ENCODE results near the gene DGCR8. TPM values are rescaled to one million over a fixed set of nuclear protein-coding genes. Genes with fewer than 3 reads are reported as not detected.

Gene DGCR8
- total and polyA plus RNA-seq, 5 donors: 11.2 to 18.6 (median 16.4) TPM

DNA sequence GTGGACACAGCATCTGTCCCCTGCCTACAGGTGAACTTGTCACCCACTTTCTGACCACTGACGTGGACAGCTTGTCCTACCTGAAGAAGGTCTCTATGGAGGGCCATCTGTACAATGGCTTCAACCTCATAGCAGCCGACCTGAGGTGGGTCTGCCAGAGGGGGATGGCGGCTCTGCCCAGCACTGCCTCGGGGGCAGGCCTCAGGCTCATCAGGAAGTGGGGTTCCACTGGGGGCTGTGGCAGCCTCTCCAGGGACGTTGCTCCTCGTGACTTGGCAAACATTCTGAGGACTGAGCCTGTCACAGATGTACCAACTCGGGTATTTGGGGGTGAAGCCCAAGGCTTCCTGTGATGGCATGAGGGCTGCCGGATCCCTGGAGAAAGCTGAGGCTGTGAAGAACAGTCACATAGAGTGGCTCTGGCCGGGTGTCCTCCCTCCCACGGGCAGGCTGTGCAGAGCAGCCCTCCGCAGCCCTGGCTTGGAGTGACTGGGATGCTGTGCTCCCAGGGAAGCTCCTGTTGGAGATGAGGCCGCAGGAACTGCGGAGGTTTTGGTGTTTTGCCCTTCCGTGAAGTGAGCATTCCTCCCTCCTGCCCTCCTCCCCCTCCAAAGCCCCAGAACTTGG is 26.5 kb upstream of the DGCR8 start:
- intact Hi-C loops (cut with DNase I): no loop called here
- Histone ChIP-seq H3K9me3 (ENCODE audit: control insufficient read depth, low read length) (no peaks in the 10 kb centered on the region), H3K27me3 (ENCODE audit: control insufficient read depth, insufficient read depth) (no peaks in the 10 kb centered on the region), H3K4me1 (ENCODE audit: control insufficient read depth, insufficient read depth, low read length) (no peaks in the 10 kb centered on the region), H3K4me3 (ENCODE audit: low read length) (no peak overlapping the region), H3K27ac (ENCODE audit: low read length) (no peak overlapping the region)
- no peak for ATAC-seq
- WGBS: 85% methylated on average over 14 of the region's 14 CpGs
- no peak for DNase-seq

GRCh38 chr22:20054034-20054427 is 26.0 kb upstream of the DGCR8 start:
- Histone ChIP-seq H3K4me1 (ENCODE audit: control insufficient read depth, insufficient read depth, low read length) (no peaks in the 10 kb centered on the region), H3K4me3 (ENCODE audit: low read length) (no peak overlapping the region), H3K27me3 (ENCODE audit: control insufficient read depth, insufficient read depth) (no peaks in the 10 kb centered on the region), H3K27ac (ENCODE audit: low read length) (no peak overlapping the region), H3K9me3 (ENCODE audit: control insufficient read depth, low read length) (no peaks in the 10 kb centered on the region)
- no peak for ATAC-seq
- DNase-seq: no peak
- 82% methylated on average over 12 of the region's 12 CpGs for WGBS
- intact Hi-C loops (cut with DNase I): no loop called here

GRCh38 chr22:20054485-20054884 is 25.6 kb upstream of the DGCR8 start:
- WGBS: 87% methylated on average over 6 of the region's 6 CpGs
- no peak for DNase-seq
- no peaks in the 10 kb centered on the region for H3K27me3 ChIP-seq (ENCODE audit: control insufficient read depth, insufficient read depth)
- no peak for ATAC-seq
- no peak overlapping the region for H3K4me3 ChIP-seq (ENCODE audit: low read length)
- no peak overlapping the region for H3K27ac ChIP-seq (ENCODE audit: low read length)
- no peaks in the 10 kb centered on the region for H3K4me1 ChIP-seq (ENCODE audit: control insufficient read depth, insufficient read depth, low read length)
- no peaks in the 10 kb centered on the region for H3K9me3 ChIP-seq (ENCODE audit: control insufficient read depth, low read length)
- intact Hi-C loops (cut with DNase I): no loop called here

GRCh38 chr22:20055144-20055543 is 24.9 kb upstream of the DGCR8 start:
- Histone ChIP-seq H3K4me3 (ENCODE audit: low read length) (no peak overlapping the region), H3K27me3 (ENCODE audit: control insufficient read depth, insufficient read depth) (no peaks in the 10 kb centered on the region), H3K27ac (ENCODE audit: low read length) (no peak overlapping the region), H3K9me3 (ENCODE audit: control insufficient read depth, low read length) (no peaks in the 10 kb centered on the region), H3K4me1 (ENCODE audit: control insufficient read depth, insufficient read depth, low read length) (no peaks in the 10 kb centered on the region)
- DNase-seq (no peak), ATAC-seq (no peak)
- intact Hi-C loops (cut with DNase I): no loop called here
- WGBS: 92% methylated on average over 2 of the region's 2 CpGs

- no peak overlapping the region for H3K4me3 ChIP-seq (ENCODE audit: low read length)
- intact Hi-C loops (cut with DNase I): no loop called here
- no peak for ATAC-seq
These were observed 24.4 kb upstream of the DGCR8 start for GRCh38 chr22:20055654-20056053.

GRCh38 chr22:20056161-20056560 is 23.9 kb upstream of the DGCR8 start:
- WGBS: 87% methylated on average over 10 of the region's 10 CpGs
- Histone ChIP-seq H3K9me3 (ENCODE audit: control insufficient read depth, low read length) (no peaks in the 10 kb centered on the region), H3K27me3 (ENCODE audit: control insufficient read depth, insufficient read depth) (no peaks in the 10 kb centered on the region), H3K4me1 (ENCODE audit: control insufficient read depth, insufficient read depth, low read length) (no peaks in the 10 kb centered on the region), H3K27ac (ENCODE audit: low read length) (no peak overlapping the region), H3K4me3 (ENCODE audit: low read length) (no peak overlapping the region)
- intact Hi-C loops (cut with DNase I): no loop called here
- no peak for ATAC-seq
- no peak for DNase-seq

More at GRCh38 chr22:20055654-20056053, 24.4 kb upstream of the DGCR8 start:
- Histone ChIP-seq H3K4me1 (ENCODE audit: control insufficient read depth, insufficient read depth, low read length) (no peaks in the 10 kb centered on the region), H3K9me3 (ENCODE audit: control insufficient read depth, low read length) (no peaks in the 10 kb centered on the region), H3K27ac (ENCODE audit: low read length) (no peak overlapping the region), H3K27me3 (ENCODE audit: control insufficient read depth, insufficient read depth) (no peaks in the 10 kb centered on the region)
- no peak for DNase-seq
- 93% methylated on average over 15 of the region's 15 CpGs for WGBS

DNA sequence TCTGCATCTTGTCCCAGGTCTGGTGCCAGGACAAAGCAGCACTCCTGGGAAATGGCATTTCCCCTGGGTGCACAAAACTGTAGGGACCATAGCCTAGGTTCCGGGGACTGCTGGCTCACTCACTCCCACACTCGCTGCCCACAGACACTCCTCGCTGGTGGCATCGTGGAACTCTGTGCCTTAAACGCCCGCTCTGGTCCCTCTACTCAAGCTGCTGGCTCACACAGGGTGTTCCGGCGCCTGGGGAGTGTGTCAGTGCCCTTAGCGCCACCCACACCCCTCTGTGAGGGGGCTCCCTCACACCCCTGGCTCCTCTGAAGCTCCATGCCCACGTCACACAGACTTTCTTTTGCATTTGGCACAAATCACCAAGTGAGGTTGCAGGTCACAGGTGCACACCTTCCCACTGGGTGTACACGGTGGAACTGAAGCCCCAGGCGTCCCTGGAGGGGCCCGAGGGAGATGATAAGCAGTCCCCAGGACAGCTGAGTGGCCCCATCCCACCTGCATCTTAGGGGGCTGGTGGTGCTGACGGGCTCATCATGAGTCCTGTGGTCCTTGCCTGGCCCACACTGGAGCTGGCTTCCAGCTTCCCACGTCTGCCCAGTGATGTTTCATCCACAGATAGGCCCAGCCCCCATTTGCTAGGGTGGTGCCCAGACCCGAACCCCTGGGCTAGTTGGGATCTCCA is 23.2 kb upstream of the DGCR8 start:
- ATAC-seq (no peak), DNase-seq (no peak)
- H3K4me3 ChIP-seq (ENCODE audit: low read length): no peak overlapping the region
- no peaks in the 10 kb centered on the region for H3K27me3 ChIP-seq (ENCODE audit: control insufficient read depth, insufficient read depth)
- 91% methylated on average over 16 of the region's 16 CpGs for WGBS
- intact Hi-C loops (cut with DNase I): no loop called here
- no peak overlapping the region for H3K27ac ChIP-seq (ENCODE audit: low read length)
- no peaks in the 10 kb centered on the region for H3K4me1 ChIP-seq (ENCODE audit: control insufficient read depth, insufficient read depth, low read length)
- H3K9me3 ChIP-seq (ENCODE audit: control insufficient read depth, low read length): no peaks in the 10 kb centered on the region

- H3K27me3 ChIP-seq (ENCODE audit: control insufficient read depth, insufficient read depth): no peaks in the 10 kb centered on the region
- ATAC-seq: no peak
- intact Hi-C loops (cut with DNase I): no loop called here
These were observed 22.3 kb upstream of the DGCR8 start for GRCh38 chr22:20057596-20058268.

GRCh38 chr22:20058989-20059770 is 20.9 kb upstream of the DGCR8 start:
- no peak for ATAC-seq
- H3K27ac ChIP-seq (ENCODE audit: low read length): no peak overlapping the region
- intact Hi-C loops (cut with DNase I): no loop called here
- H3K4me3 ChIP-seq (ENCODE audit: low read length): no peak overlapping the region
- H3K9me3 ChIP-seq (ENCODE audit: control insufficient read depth, low read length): no peaks in the 10 kb centered on the region
- H3K27me3 ChIP-seq (ENCODE audit: control insufficient read depth, insufficient read depth): no peaks in the 10 kb centered on the region
- DNase-seq: no peak
- H3K4me1 ChIP-seq (ENCODE audit: control insufficient read depth, insufficient read depth, low read length): no peaks in the 10 kb centered on the region
- WGBS: 86% methylated on average over 10 of the region's 10 CpGs

More at GRCh38 chr22:20057596-20058268, 22.3 kb upstream of the DGCR8 start:
- DNase-seq: no peak
- Histone ChIP-seq H3K4me3 (ENCODE audit: low read length) (no peak overlapping the region), H3K27ac (ENCODE audit: low read length) (no peak overlapping the region), H3K9me3 (ENCODE audit: control insufficient read depth, low read length) (no peaks in the 10 kb centered on the region), H3K4me1 (ENCODE audit: control insufficient read depth, insufficient read depth, low read length) (no peaks in the 10 kb centered on the region)
- WGBS: 95% methylated on average over 13 of the region's 13 CpGs

- Histone ChIP-seq H3K9me3 (ENCODE audit: control insufficient read depth, low read length) (no peaks in the 10 kb centered on the region), H3K27ac (ENCODE audit: low read length) (no peak overlapping the region), H3K4me3 (ENCODE audit: low read length) (no peak overlapping the region), H3K4me1 (ENCODE audit: control insufficient read depth, insufficient read depth, low read length) (no peaks in the 10 kb centered on the region), H3K27me3 (ENCODE audit: control insufficient read depth, insufficient read depth) (no peaks in the 10 kb centered on the region)
- WGBS: 90% methylated on average over 10 of the region's 10 CpGs
- intact Hi-C loops (cut with DNase I): no loop called here
- ATAC-seq (no peak), DNase-seq (no peak)
These were observed 19.2 kb upstream of the DGCR8 start for GRCh38 chr22:20060700-20061480.
